Tibial artery (tissue), 4 donors: Measurements from ENCODE around the gene PRIMA1.

Experiments used
- DNase-seq, 2 donors: peaks; one replicate each; pipeline ENCODE4 v3.0.0-alpha.2; 2019
- H3K27ac ChIP-seq, 2 donors: fragments of 200-600 bp; sonication (generic) in 1 of 2; 1 replicate in 1 of 2; 2 replicates in 1 of 2; pipeline ENCODE4 v1.5.1; 2018 to 2019; ENCODE audit warnings: mild to moderate bottlenecking in 1 of 2
- H3K27me3 ChIP-seq, 2 donors: fragments of 200-600 bp; sonication (generic) in 1 of 2; one replicate each; pipeline versions ENCODE4 v1.5.1 to v1.6.0; 2016 to 2019
- H3K36me3 ChIP-seq, 3 donors: fragments of 200-600 bp; sonication (generic) in 2 of 3; one replicate each; pipeline ENCODE4 v1.5.1; 2016 to 2019; ENCODE audit warnings: mild to moderate bottlenecking in 2 of 3
- H3K4me1 ChIP-seq, 4 donors: fragments of 200-600 bp; sonication (generic) in 2 of 4; 1 replicate in 3 of 4; 2 replicates in 1 of 4; pipeline ENCODE4 v1.5.1; 2016 to 2019
- H3K4me3 ChIP-seq, 2 donors: fragments of 200-600 bp; sonication (generic) in 1 of 2; 1 replicate in 1 of 2; 2 replicates in 1 of 2; pipeline ENCODE4 v1.5.1; 2018 to 2019; ENCODE audit warnings: mild to moderate bottlenecking in 2 of 2
- H3K9me3 ChIP-seq, 3 donors: fragments of 200-600 bp; sonication (generic) in 1 of 3; one replicate each; pipeline ENCODE4 v1.5.1; 2016 to 2019
- intact Hi-C: fragments of 100-400 bp; cut with DNase I; formaldehyde crosslinking; loops from one replicate; pipeline ENCODE4 v1.15.0; 2023; ENCODE audit warnings: low total_unique reads
- TF ChIP-seq, protein P1 (sequence below), 2 experiments: fragments of 200-600 bp in 1 of 2; fragments of 450-650 bp in 1 of 2; IDR thresholded peaks; one replicate each; pipeline ENCODE4 v1.5.1; 2017 to 2019; ENCODE audit warnings: antibody characterized with exemption in 2 of 2, mild to moderate bottlenecking in 1 of 2, moderate library complexity in 1 of 2

PRIMA1 gene

DNA sequence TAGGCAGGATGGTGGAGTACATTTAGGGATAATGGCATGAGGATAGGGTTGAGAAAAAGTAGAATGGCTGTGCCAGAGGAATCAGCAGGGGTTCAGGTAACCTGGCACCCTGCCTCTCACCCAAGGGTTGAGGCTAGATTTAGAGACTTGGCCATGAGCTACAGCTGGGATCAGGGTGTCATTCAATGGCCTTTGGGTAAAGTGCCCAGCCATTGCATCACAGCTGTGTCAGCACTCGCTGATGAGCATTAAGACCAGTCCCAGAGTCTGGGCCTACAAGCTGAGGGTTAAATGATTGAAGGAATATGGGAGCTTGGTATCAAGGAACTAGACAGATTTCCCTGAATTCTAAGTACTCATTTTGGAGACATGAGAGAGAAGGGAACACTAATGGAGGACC, 113.9 kb downstream of the PRIMA1 start:
- H3K9me3 ChIP-seq: no peaks in the 10 kb centered on the region
- no peaks in the 10 kb centered on the region for H3K4me1 ChIP-seq
- H3K4me3 ChIP-seq: no peak overlapping the region
- H3K27ac ChIP-seq: no peak overlapping the region
- no peaks in the 10 kb centered on the region for H3K36me3 ChIP-seq
- TF ChIP-seq, protein P1, sequence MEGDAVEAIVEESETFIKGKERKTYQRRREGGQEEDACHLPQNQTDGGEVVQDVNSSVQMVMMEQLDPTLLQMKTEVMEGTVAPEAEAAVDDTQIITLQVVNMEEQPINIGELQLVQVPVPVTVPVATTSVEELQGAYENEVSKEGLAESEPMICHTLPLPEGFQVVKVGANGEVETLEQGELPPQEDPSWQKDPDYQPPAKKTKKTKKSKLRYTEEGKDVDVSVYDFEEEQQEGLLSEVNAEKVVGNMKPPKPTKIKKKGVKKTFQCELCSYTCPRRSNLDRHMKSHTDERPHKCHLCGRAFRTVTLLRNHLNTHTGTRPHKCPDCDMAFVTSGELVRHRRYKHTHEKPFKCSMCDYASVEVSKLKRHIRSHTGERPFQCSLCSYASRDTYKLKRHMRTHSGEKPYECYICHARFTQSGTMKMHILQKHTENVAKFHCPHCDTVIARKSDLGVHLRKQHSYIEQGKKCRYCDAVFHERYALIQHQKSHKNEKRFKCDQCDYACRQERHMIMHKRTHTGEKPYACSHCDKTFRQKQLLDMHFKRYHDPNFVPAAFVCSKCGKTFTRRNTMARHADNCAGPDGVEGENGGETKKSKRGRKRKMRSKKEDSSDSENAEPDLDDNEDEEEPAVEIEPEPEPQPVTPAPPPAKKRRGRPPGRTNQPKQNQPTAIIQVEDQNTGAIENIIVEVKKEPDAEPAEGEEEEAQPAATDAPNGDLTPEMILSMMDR (IDR thresholded peaks at IDR 0.05): no peak
- no peak for DNase-seq
- no peaks in the 10 kb centered on the region for H3K27me3 ChIP-seq
- intact Hi-C loops: no loop called here

DNA sequence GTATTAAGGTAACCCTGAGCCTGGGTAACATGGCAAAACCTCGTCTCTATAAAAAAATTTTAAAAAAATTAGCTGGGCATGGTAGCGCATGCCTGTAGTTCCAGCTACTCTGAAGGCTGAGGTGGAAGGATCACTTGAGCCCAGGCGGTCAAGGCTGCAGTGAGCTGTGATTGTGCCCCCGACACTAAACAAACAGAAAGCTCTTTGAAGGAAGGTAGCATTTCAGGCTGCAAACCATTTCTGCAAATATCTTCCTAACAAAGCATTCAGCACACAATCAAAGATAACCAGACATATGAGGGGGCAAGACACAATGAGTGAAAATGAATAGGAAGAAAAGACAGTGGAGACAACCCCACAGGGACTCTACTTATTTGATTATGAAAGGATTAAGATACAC, 118.7 kb downstream of the PRIMA1 start:
- intact Hi-C loops: no loop called here
- Histone ChIP-seq H3K27me3 (no peaks in the 10 kb centered on the region), H3K36me3 (no peaks in the 10 kb centered on the region), H3K4me3 (no peak overlapping the region), H3K4me1 (no peaks in the 10 kb centered on the region), H3K9me3 (peaks cover 0 to 11% (median 0%) of the 10 kb centered on the region in 3 donors), H3K27ac (no peak overlapping the region)
- DNase-seq: no peak
- TF ChIP-seq, protein P1 (IDR thresholded peaks at IDR 0.05): no peak
